Psoas muscle (tissue), 8 donors: ENCODE results near the gene ATF5. TPM values are rescaled to one million over a fixed set of nuclear protein-coding genes. Genes with fewer than 3 reads are reported as not detected.

Source experiments
- ATAC-seq, 4 donors: fragments of 200-7000 bp; cut with Tn5 transposase; one replicate each; pipeline ENCODE4 v1.9.1; 2020; ENCODE audit warnings: moderate library complexity in 3 of 4, mild to moderate bottlenecking in 2 of 4
- DNase-seq, 2 donors: peaks; one replicate each; pipeline ENCODE4 v3.0.0-alpha.2; 2020
- H3K27ac ChIP-seq: fragments of 200-600 bp; one replicate; pipeline ENCODE4 v1.8.0; 2022
- H3K27me3 ChIP-seq, 3 donors: fragments of 200-600 bp in 1 of 3; one replicate each; pipeline versions ENCODE4 v1.6.1 to v1.8.0; 2013 to 2022; ENCODE audit warnings: low read length in 2 of 3, mild to moderate bottlenecking in 2 of 3, moderate library complexity in 1 of 3; ENCODE audit not compliant: insufficient read depth in 3 of 3
- H3K36me3 ChIP-seq, 2 donors: fragments of 200-600 bp in 1 of 2; one replicate each; pipeline versions ENCODE4 v1.6.1 to v1.8.0; 2013 to 2022; ENCODE audit warnings: low read depth in 1 of 2, mild to moderate bottlenecking in 1 of 2, moderate library complexity in 1 of 2; ENCODE audit not compliant: insufficient read depth in 1 of 2
- H3K4me1 ChIP-seq: fragments of 200-600 bp; one replicate; pipeline ENCODE4 v1.8.0; 2022
- H3K4me3 ChIP-seq: fragments of 200-600 bp; one replicate; pipeline ENCODE4 v1.8.0; 2022; ENCODE audit warnings: mild to moderate bottlenecking
- H3K9me3 ChIP-seq: fragments of 200-600 bp; one replicate; pipeline ENCODE4 v1.8.0; 2022
- CTCF ChIP-seq: fragments of 200-600 bp; IDR thresholded peaks from one replicate; pipeline ENCODE4 v1.8.0; 2022; ENCODE audit warnings: antibody characterized with exemption
- WGBS, 3 donors: extraction: QIAGEN DNeasy Blood & Tissue Kit; methylation state at CpG; one replicate each; pipeline versions ENCODE4 v1.1.6 to v1.1.7; 2013; 5-methylcytosine and 5-hydroxymethylcytosine counted together
- intact Hi-C, 2 donors: fragments of 100-400 bp; cut with DNase I; formaldehyde crosslinking; loops; one replicate each; pipeline versions ENCODE4 v1.11.0 to v1.14.2; 2022
- polyA plus RNA-seq, 3 donors: library from polyadenylated mRNA; stranded (reverse); fragments of 200-250 nt; gene quantifications; one replicate each; pipeline ENCODE4 v1.2.3, GENCODE V29; 2013
- total RNA-seq, 4 donors: library from RNA; stranded (reverse); fragmentation: NEBNext Ultra II Directional in 2 of 4; extraction: Animal tissue kit (Norgen Biotek cat#: 25700) in 2 of 4; gene quantifications; one replicate each; pipeline versions ENCODE4 v1.2.1 to v1.2.4, GENCODE V29; 2021 to 2023
- donor health status: healthy with polysubstance abuse.
- donor health status: DM: no; HTN: no; CAD: no; lungs with moderate emphysema.
- donor health status: Bipolar disorder and iron deficiency.
- donor health status: healthy.
- donor health status: DM: yes; HTN: yes; CAD: no.
- donor health status: DM: no; HTN: no; CAD: no.
- donor health status: DM: no; HTN: no; CAD: no.
- donor health status: DM: yes; HTN: yes; CAD: no.

ATF5 gene
- total and polyA plus RNA-seq, 7 donors = 10.0 to 39.4 (median 21.0) TPM

GRCh38 chr19:49881672-49882394 is 47.2 kb upstream of the ATF5 start:
- no peak overlapping the region for H3K4me3 ChIP-seq
- no peak for TF ChIP-seq CTCF
- WGBS, 3 donors = 84 to 87% (median 85%) methylated on average over 31 of the region's 31 CpGs
- H3K36me3 ChIP-seq = peaks cover 14 to 83% of the 10 kb centered on the region in 2 donors
- H3K27me3 ChIP-seq = no peaks in the 10 kb centered on the region
- ATAC-seq (no peak), DNase-seq (peak in 1 of 2 donors; percentile 52)
- peaks cover 15% of the 10 kb centered on the region for H3K4me1 ChIP-seq
- intact Hi-C loops = no loop called here
- no peak overlapping the region for H3K27ac ChIP-seq
- H3K9me3 ChIP-seq = no peaks in the 10 kb centered on the region

- intact Hi-C loops = no loop called here
- 97 to 98% (median 98%) methylated on average over 14 of the region's 14 CpGs for WGBS, 3 donors
- no peak for ATAC-seq
Observed at GRCh38 chr19:49882643-49883042, 46.4 kb upstream of the ATF5 start.

GRCh38 chr19:49883094-49883493 is 45.9 kb upstream of the ATF5 start:
- Histone ChIP-seq H3K27me3 (no peaks in the 10 kb centered on the region), H3K4me3 (no peak overlapping the region), H3K36me3 (peaks cover 14 to 96% of the 10 kb centered on the region in 2 donors), H3K27ac (no peak overlapping the region), H3K9me3 (no peaks in the 10 kb centered on the region), H3K4me1 (peaks cover 14% of the 10 kb centered on the region)
- TF ChIP-seq CTCF = no peak
- intact Hi-C loops = no loop called here
- DNase-seq = no peak
- 94 to 98% (median 98%) methylated on average over 5 of the region's 5 CpGs for WGBS, 3 donors
- ATAC-seq = no peak

More at GRCh38 chr19:49882643-49883042, 46.4 kb upstream of the ATF5 start:
- peaks cover 15% of the 10 kb centered on the region for H3K4me1 ChIP-seq
- no peaks in the 10 kb centered on the region for H3K9me3 ChIP-seq
- no peak for TF ChIP-seq CTCF
- H3K4me3 ChIP-seq = no peak overlapping the region
- no peaks in the 10 kb centered on the region for H3K27me3 ChIP-seq
- no peak for DNase-seq
- H3K27ac ChIP-seq = no peak overlapping the region
- peaks cover 14 to 91% of the 10 kb centered on the region in 2 donors for H3K36me3 ChIP-seq

GRCh38 chr19:49884109-49884508 is 44.9 kb upstream of the ATF5 start:
- H3K9me3 ChIP-seq = no peaks in the 10 kb centered on the region
- intact Hi-C loops = no loop called here
- WGBS, 3 donors = 92 to 97% (median 93%) methylated on average over 12 to 18 of the region's 18 CpGs
- DNase-seq (peak in 1 of 2 donors; percentile 54), ATAC-seq (no peak)
- no peak for TF ChIP-seq CTCF
- no peak overlapping the region for H3K4me3 ChIP-seq
- H3K27ac ChIP-seq = no peak overlapping the region
- H3K4me1 ChIP-seq = peaks cover 4% of the 10 kb centered on the region
- H3K36me3 ChIP-seq = peaks cover 14 to 96% of the 10 kb centered on the region in 2 donors
- H3K27me3 ChIP-seq = no peaks in the 10 kb centered on the region
